ENCODE results near the gene METTL2A.

DNA sequence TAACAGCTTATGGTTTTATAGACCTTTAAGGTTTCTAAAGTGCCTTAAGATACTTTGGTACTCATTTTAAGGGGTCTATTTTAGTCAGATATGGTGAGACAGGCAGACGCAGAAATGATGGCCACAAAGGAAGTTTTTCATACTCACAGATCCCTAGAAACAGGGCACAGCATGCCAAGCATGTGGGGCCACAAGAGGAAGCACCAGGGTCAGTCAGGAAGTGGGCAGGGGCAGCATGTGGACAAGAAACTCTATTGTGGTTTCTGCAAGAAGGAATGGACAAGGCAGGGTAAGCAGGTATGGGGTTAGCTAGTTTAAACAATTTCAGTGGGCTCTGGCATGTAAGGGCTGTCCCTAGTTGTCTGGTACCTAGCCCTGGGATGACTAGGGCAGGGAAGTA lies 34.8 kb upstream of the METTL2A start:
- TF ChIP-seq POLR2A (IDR thresholded peaks at IDR 0.05; ENCODE audit: low read depth, low read length) (no peak), TAF1 (IDR thresholded peaks at IDR 0.05; ENCODE audit: borderline replicate concordance, low read depth, low read length) (no peak), POLR2AphosphoS5 (IDR thresholded peaks at IDR 0.05; ENCODE audit: low read depth, low read length) (no peak)
